Activated CD4-positive, alpha-beta T cell treated with anti-CD3 and anti-CD28 coated beads for 1 hour (primary cell): ENCODE results near the gene KCNAB1.

Experiments
- DNase-seq: peaks from one replicate; pipeline ENCODE4 v3.0.0-alpha.2; 2020

Gene KCNAB1

DNA sequence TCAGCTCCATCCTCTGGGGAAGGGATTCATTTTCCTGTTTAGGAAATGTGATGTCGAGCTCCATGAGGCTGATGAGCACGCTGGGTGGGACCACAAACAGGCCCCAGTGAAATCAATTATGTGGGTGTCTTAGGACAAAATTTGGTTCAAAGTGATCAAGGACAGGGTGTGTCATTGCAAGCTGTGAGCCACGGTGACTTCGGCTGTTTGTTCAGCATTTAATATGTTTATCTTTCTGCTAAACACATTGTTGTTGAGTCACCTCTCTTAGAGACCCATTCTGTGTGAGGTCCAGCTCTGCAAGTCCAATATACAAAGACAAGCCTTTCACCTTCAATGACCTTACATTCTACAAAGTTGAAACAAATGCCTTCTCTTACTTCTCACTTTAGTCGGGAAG, 393.2 kb downstream of the KCNAB1 start:
- no peak for DNase-seq

DNA sequence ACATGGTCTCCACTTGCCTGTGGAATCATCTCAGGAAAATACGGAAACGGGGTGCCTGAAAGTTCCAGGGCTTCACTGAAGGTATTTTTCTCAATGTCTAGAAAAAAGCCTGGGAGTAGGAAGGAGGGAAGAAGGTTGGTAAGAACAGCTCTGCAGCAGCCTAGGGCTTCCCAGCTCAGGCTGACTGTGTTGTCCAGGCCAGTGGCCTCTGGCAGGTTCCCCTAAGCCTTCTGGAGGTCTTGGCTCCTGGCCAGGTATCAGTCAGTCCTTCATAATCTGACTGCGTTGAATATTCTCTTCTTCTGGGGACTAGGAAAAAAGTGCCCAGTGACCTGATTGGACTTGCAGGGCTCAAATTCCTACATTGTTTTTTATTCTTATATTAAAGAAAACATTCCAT, 395.9 kb downstream of the KCNAB1 start:
- DNase-seq, result no peak

DNA sequence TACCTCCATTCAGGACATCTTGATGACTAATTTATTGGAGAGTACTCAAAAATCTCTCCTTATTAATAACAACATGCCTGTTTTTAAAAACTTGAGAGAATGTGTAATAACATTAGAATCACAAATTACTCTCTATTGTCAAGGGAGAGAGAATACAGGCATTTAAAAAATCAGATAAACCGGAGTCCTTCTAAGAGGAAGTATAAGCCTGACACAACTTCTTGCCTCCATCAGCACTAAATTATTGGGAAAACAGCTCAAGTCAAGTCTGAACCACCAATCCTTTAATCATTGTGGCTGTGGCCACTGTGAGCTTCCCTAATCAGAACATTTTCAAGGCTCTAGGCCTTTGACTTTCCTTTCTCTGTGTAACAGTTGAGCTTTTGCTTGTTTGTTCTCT, 396.6 kb downstream of the KCNAB1 start:
- DNase-seq, result no peak

DNA sequence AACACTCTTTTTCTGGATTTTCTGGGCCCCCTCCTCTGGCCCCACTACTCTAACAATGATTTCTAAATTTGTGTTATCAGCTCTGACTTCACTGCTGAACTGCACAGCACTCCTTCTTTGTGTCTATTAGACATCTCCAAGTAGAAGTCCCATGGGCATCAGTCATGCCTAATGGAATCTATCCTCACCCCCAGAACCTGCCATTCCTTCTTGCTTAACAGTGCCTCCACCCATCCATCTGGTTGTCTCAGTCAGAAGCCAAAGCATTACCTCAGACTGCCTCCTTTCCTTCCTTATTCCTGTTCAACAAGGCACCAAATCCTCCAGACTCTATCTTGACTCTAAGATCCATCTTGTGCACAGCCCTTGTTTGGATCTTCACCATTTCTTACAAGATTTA, 398.3 kb downstream of the KCNAB1 start:
- DNase-seq, result no peak

DNA sequence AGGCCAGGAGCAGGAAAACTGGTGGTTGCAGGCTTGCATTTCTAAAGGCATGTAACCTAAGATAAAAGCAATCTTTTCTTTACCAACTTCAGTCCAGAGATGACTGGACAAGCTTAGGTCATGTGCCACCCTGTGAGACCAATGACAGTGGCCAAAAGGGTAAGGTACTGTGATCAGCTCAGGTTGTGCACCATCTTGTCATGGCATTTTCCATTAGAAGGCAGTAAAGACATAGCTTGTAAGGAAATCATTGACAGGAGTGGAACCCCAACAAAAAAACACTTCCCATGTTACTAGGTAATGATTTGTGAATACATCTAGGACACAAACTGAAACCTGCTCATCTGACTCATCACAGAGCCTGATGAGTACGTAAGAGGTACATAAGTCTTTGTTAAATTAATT, 399.4 kb downstream of the KCNAB1 start:
- DNase-seq, result no peak

DNA sequence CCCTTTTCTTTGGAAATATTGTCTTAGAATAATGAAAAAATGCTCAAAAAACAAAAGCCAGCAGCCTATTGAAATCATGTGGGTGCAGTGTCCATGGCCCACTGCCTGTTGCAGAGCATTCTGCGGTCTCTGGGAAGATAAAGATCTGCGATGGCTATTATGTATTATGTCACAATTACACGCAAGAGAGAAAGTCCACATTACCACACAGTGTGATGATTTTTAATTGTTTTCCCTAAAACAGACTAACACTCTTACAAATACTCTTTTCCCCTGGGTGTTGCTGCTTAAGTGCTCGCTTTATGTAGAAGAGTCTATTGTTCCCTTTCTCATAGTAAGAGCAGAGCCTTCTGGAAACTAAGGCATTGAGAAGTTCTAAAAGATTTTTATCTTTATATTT, 402.3 kb downstream of the KCNAB1 start:
- DNase-seq, result no peak

DNA sequence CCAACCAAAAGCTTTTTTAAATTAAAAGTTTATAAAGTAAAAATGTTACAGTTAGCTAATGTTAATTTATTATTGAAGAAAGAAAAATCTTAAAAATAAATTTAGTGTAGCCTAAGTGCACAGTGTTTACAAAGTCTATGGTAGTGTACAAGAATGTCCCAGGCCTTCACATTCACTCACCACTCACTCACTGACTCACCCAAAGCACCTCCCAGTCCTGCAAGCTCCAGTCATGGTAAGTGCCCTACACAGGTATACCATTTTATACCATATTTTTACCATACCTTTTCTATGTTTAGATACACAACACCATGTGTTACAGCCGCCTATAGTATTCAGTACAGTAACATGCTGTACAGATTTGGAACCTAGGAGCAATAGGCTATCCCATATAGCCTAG, 405.4 kb downstream of the KCNAB1 start:
- no peak for DNase-seq

DNA sequence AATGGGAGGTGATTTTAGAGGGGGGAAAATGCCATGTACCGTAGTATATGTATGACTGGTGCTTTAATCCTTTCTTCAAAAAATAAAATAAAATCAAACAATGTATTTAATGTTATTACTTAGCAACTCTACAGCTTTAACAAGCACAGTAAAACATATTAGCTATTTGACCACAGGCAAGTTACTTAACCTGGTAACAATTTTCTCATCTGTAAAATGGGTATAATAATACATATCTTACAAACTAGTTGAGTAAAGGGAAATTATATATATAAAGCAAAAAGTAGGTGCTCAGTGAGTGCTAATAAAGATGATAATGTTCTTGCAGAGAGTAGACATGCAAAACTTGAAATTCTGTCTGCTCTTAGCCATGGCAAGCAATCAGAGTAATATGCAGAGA, 406.7 kb downstream of the KCNAB1 start:
- DNase-seq, result no peak

DNA sequence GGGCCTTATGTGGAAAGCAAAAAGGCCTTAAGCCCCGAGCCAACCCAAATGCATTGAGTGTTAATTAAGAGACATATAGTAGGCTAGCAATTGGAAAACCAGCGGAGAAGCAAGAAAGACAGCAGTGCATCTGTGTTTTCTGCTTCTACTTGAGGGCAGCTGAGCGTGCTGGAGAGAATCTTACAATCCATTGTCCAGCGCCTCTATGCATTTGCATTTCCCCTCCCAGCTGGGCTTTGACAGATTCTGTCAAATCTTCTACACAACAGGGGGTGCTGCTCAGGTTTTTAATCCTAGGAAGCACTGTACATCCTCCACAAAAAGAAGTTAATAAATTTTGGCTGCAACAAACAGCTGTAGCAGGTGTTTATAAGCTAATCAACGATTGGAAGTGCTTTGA, 410.6 kb downstream of the KCNAB1 start:
- DNase-seq, result no peak

DNA sequence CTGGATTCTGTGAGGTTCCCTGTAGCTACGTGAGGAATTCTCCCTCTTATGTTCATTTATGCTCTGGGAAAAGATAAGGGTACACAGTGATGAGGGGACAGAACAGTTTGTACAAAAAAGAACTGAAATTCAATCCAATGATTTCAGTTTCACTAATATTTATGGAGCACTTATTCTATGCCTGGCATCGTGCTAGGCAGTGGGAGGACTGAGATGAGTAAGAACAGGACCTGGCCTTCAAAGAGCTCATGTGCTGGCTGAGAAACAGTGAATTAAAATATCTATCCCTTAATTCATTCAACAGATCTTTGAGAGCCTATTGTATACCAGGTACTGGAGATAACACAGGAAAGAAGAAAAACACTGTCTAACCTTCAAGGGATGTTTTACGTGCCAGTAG, 412.4 kb downstream of the KCNAB1 start:
- DNase-seq, result no peak

DNA sequence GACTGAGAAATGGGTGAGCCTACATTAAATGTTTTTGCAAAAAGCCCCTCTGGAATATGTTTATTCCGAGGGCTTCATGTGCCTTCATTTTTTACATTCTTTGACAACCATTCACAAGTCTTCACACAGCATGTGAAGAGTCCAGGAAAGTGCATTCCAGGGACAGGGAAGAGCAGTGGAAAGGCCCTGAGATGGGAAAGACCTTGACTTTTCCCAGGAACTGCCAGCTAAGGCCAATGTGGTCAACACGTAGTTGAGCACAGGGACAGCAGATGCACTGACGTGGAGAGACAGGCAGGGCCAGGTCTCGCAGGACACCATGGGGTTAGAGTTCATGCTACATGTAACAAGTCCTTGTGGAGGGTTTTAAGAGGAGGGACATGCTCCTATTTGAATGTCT, 412.8 kb downstream of the KCNAB1 start:
- no peak for DNase-seq

DNA sequence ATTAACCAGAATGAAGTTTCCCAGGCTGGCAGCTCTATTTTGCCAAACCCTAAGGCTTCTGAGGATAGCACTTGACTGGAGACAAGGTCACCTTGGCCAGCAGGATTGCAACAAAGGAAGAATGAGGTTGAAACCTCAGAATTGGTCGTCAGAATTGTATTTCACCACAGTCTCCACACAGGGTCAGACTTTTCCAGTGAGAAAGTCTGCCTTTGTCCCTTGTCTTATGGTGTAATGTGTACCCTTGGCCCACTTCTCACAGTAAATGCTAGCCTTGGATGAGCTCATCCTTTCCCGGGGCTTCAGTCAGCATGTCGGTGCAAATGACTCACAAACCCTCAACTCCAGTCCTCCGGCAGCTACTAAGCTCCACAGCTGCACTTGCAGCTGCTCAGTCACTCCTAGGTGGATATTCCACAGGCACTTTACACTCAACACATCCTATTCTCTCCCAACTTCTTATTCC, 414.8 kb downstream of the KCNAB1 start:
- no peak for DNase-seq

DNA sequence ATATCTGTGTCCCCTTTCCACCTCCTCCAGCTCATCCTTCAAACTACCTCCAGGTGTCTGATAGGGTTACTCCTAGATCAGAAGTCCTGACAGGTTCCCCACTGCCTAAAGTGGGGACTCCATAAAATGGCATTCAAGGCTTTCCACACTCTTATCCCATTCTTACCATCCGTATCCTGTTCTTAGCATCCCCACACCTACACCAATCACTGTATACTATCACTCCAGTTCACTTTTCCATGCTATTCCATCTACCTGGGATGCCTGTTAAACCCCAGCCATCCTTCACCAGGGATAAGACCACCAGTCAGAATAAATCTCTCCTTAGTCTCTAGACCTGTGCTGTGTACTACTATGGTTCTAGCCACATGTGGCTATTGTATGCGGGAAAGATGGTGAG, 415.4 kb downstream of the KCNAB1 start:
- no peak for DNase-seq

DNA sequence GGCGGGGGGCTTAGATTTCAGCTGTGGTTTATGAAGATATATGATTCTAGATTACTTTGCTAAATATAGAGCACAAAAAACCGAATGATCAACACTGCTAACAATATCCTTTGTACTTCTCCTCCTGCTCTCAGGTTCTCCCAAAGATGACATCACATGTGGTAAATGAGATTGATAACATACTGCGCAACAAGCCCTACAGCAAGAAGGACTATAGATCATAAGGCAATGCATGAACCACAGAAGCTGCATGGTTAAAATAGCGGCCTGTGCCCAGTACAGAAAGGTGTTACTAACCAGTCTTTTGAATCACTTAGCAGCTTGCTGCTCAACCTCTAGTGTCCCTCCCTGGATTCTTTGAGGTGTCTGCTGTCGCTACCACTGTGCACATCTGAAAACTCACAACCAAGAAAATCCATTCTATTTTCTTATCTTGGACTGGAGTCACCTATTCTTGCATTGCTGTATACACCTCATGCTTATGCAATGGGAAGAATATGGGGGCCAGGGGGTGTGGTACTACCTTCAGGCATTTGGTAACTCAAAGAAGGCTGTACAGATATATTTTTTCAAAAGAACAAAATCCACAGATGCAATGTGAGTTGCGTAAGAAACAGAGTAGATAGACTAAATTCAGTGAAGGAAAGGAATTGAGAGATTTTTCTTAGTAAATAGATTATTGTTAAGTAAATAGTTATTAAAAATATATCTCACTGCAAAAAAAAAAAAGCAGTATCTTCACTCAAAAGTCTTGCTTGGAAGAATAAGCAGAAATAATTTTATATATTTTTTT, 416.3 kb downstream of the KCNAB1 start:
- DNase-seq, result no peak

DNA sequence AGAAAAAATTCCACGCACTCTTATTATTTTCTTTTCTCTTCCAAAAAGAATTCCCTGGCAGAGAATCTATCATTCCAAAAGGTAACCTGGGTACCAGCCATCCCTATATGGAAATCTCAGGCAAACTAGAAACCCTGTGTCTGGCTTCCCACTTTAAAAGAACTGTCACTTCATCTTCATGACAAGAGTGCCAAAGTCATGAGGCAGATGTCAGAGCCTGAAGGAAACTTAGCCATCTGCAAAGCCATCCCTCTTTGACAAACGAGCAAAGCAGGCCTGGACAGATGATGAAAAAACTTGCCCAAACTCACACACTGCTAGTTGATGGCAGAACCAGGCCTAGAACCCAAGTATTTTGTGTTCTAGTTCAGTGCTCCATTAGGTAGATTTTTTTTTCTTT, 418.7 kb downstream of the KCNAB1 start:
- no peak for DNase-seq

DNA sequence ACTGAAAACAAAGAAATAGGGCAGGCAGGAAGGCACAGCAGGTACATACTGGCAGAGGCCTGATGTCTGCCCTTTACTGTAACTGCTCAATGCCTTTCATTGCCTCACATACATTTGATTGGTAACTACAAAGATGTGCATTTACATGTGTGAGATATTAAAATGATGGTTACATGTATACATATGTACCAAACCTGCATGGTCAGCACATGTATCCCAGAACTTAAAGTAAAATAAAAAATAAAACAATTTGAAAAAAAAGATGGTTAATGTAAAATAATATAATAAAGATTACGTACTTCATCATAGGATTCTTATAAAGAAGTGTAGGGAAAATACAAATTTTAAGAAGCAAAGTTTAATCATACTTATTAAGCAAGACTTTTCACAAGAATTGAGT, 419.4 kb downstream of the KCNAB1 start:
- DNase-seq, result no peak

DNA sequence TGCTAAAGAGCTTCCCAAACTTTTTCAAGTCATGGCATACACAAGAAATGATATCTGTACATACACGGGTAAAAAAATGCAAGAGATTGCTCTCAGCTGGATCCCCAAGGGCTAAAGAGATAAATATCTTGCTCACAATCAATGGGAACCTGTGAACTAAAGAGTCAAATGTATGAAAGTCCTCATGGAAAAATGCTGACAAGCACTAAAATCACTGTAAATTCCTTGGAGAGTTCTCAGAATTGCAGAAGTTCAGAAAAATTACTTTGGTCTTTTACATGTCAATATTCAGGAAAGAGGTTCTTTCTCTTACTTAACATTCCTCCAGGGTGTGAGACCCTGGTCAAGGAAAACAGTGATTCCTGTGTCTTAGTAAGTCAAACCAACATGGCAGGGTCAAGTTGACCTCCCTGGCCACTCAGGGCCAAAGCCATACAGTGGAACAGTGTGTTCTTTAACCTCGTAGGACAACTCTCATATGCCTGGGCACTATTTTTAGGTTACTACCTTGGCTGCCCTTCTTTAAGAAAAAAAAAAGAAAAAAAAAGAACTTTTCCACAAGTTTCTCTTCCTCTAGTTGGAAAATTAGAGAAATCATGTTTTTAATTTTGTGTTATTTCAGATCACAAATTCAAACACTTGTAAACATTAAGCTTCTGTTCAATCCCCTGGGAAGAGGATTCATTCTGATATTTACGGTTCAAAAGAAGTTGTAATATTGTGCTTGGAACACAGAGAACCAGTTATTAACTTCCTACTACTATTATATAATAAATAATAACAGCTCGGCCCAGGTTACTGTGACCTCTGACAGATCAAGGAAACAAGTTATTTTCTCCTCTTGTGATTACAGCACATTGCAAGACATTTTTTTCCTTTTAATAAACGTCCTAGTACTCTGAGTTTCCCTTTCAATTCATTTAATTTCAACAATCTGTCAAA, 422.0 kb downstream of the KCNAB1 start:
- no peak for DNase-seq

DNA sequence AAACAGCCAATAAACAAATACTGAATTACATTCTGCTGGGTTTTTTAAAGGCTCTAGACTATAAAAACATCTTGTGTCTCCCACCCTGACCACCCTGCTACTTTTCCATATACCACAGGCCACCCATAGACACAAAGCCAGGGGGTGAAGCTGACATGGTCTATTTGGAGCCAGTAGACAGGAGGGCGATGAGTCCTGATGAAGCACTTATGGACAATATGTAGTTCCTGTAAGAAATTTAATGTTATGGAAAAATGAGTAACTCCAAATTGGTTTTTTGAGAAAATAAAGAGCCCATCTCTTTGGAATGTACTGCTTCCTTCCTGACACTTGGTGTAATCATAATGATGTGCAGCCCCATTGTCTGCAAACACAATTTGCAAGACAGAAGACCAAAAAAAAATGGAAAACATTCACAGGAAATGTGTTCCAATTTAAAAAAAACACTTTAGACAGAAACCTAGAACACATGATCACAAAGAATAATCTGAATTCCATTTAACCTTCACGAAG, 422.7 kb downstream of the KCNAB1 start:
- no peak for DNase-seq

DNA sequence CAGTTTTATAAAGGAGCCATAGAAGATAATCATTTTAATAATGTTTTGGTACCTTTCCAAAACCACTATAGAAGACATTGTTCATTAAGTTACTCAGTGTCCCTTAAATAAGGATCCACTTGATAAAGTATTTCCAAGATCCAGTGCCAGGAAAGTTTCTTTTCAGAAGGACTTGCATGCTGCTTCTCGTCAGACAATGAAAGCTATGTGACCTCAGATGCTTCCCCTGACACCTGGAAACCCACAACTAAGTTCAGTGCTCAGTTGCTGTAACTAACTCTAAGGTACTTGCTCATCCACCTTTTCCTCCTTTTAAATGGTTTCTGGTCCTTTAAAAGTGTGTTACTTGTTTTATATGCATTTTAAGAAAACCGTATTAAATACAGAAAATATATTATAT, 427.3 kb downstream of the KCNAB1 start:
- DNase-seq, result no peak

DNA sequence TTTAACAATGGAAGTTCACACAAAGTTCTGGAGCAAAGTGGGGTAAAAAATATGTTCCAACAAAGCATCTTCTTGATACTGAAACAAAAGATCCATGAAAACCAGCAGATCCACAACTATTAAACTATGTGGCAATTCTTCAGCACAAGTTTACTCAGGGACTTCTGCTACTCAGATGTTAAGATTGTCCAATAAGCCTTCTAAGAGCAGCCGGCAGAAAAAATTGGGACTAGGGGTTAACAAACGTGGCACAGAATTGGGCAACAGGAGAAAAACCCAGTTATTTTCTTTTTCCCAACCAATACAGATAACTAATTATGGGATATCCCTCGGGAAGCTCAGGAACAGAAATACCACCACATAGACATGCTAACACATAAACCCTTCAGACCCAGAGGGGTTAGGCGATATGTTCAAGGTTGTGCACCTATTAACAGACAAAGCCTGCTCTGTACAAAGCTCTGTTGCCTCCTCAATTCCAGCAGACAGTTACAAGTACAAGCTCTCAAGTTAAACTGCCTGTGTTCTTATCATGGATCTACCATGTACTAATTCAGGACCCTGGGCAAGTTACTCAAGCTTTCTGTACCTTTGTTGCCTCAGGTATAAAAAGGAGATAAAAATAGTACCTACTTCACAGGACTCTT, 427.8 kb downstream of the KCNAB1 start:
- no peak for DNase-seq

DNA sequence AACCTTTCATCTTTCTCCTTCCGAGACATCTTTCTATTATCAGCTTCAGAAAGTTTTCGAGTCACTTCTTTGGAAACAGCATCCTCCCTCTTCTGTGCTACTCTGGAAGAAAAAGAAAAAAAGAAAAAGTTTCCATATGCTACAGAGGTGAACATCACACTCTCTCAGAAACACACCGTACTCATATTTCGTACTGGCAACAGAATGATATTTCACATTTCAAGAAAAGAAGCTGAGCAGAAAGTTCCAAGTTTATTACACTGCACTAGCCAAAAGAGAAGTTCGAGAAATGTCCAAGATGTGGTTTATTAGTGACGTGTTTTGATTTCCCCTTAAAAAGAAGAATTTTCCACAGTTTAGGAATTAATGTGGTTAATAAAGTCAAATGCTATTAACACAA, 428.5 kb downstream of the KCNAB1 start:
- DNase-seq, result no peak

DNA sequence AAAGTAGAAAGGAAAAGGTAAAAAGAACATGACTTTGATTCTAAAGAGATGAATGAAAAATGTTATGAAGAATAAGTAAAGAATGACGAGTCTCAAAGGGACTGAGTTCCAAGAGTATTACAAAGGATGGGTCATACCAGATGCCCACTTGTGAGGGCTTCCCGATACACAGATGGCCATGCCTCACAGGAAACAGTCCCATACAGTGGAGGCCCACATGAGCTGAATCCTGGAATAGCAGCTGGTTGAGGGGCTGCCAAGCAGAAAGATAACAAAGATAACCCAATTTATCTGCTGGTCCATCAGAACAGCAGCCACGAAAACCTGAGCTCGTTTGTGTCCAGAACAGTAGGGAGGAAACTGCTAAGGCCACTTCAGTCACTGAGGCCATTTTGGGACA, 430.9 kb downstream of the KCNAB1 start:
- no peak for DNase-seq

DNA sequence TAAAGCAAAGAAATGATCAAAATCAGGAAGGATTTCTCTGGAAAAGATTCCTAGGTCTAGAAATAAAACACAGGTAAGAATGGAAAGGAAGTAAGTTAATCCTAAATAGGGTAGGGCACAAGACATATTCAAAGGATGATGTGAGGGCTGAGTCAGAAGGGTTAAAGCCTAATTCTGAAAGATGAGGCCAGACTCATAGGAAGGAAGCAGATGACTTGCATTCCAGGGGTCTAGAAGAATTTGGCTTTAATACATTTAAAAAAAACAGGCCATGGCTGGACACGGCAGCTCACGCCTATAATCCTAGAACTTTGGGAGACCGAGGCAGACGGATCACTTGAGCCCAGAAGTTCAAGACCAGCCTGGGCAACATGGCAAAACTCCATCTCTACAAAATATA, 431.4 kb downstream of the KCNAB1 start:
- DNase-seq, result no peak
